Fibroblast of lung (primary cell): Measurements from ENCODE around the gene CERKL.

Source experiments
- EZH2 ChIP-seq: IDR thresholded peaks from 2 replicates; pipeline ENCODE4 v1.5.1; 2012; ENCODE audit warnings: low read length, control low read depth, mild to moderate bottlenecking; ENCODE audit errors: missing control alignments
- TF ChIP-seq, protein P1 (sequence below), 2 donors: IDR thresholded peaks in 1 of 2; conservative IDR thresholded peaks in 1 of 2; 1 replicate in 1 of 2; 2 replicates in 1 of 2; pipeline ENCODE4 v1.5.1; 2011 to 2012; ENCODE audit warnings: low read length in 2 of 2, control low read depth in 1 of 2, inconsistent platforms in 1 of 2, low read depth in 1 of 2, mild to moderate bottlenecking in 1 of 2

DNA sequence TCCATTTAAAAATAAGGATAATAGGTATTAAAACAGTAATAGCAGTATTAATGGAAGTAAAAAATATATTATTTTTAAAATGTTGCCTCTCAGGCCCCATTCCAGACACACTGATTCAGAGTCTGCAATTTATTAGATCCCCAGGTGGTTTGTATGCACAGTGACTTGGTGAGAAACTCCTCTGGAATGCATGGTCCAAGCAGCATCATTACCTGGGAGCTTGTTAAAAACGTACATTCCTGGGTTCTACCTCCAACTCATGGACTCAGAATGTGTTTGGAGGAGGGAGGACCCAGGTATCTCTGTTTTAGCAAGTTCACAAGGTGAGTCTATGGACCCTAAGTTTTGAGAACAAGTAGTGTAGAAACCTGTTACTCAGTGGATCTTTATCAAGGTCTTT lies 104.1 kb downstream of the CERKL start:
- TF ChIP-seq, protein P1, sequence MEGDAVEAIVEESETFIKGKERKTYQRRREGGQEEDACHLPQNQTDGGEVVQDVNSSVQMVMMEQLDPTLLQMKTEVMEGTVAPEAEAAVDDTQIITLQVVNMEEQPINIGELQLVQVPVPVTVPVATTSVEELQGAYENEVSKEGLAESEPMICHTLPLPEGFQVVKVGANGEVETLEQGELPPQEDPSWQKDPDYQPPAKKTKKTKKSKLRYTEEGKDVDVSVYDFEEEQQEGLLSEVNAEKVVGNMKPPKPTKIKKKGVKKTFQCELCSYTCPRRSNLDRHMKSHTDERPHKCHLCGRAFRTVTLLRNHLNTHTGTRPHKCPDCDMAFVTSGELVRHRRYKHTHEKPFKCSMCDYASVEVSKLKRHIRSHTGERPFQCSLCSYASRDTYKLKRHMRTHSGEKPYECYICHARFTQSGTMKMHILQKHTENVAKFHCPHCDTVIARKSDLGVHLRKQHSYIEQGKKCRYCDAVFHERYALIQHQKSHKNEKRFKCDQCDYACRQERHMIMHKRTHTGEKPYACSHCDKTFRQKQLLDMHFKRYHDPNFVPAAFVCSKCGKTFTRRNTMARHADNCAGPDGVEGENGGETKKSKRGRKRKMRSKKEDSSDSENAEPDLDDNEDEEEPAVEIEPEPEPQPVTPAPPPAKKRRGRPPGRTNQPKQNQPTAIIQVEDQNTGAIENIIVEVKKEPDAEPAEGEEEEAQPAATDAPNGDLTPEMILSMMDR (conservative IDR thresholded peaks at IDR 0.05 in 1 of 2, IDR thresholded peaks at IDR 0.05 in 1 of 2; ENCODE audit: low read depth in 1 of 2, low read length in 2 of 2): no peak
- TF ChIP-seq EZH2: no peak
